ENCODE results near the gene OR13C8.

Gene OR13C8

GRCh38 chr9:104617418-104617817, 48.5 kb downstream of the OR13C8 start:
- no peak for DNase-seq (ENCODE audit: low read depth)

DNA sequence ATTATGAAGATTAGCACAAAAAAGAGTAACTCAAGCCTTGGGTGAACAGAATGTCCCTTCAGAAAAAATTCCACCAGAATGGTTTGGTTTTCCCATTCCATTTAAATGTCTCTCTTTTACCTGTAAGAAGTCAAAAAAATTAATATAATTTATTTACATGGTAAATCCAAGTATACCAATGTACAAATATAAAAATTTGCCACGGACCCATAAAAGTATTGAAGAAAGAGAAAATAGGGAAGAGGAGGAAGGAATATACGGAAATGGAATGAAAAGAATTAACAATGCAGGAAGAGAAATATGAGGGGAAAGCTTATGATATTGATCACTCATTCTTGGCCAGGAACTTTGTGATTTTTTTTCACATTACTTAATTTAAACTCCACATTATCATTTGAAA, 49.1 kb downstream of the OR13C8 start, which contains the start of gene OR13C9:
Gene OR13C9, minus strand, starts transcription at position 101 of the 400 bp plus-strand sequence. Its CDS starts 0 bp downstream, at position 101.
- no peak for DNase-seq (ENCODE audit: low read depth)
